GM19438 (cell line): Measurements from ENCODE around the gene OR6N1.

Experiments
- ATAC-seq: cut with Tn5 transposase; IDR thresholded peaks from one replicate; pipeline ENCODE4 v1.9.1; 2021; ENCODE audit warnings: low read depth; ENCODE audit not compliant: unreplicated experiment

Gene OR6N1, protein sequence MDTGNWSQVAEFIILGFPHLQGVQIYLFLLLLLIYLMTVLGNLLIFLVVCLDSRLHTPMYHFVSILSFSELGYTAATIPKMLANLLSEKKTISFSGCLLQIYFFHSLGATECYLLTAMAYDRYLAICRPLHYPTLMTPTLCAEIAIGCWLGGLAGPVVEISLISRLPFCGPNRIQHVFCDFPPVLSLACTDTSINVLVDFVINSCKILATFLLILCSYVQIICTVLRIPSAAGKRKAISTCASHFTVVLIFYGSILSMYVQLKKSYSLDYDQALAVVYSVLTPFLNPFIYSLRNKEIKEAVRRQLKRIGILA

DNA sequence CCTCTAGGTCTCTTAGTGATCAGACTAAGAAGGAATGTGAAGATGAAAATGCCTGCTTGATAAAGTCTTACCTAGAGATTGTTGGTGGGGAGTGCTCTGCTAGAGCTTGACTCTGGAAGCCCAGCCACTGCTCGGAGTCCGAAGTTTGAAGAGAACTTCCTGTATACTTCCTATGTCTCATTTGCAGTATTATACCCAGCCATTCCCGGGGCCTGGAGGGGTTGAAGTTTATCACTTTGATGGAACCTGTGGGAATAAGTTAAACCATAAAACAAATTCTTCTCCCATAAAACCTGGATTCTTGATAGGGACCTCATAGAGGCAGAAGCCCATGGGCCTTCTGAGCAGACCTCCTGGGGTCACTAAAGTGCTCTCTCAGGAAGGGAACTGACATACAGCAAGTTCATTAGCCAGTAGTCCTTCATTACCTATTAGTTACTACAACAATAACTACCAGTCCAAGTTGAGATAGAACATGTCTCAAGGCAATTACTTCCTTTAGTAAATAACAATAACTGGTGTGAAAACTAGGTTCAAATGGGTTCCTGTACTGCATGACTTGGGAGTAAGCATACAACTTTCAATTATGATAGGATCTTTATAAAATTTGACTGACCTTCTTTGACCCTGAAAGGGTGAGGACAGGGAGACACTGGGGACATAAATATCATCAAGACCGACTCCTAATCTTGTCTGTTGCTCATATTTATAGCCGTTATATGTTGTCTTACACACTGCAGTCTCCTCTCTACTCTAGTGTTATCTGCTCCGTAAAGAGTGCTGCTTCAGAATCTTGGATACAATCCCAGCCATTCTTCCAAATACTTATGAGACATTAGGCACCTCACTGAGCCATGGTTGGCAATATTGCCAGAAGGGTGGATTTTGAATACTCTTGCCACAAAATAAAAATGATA lies at the start of gene OR6N1:
TSS of gene OR6N1 (minus strand) at position 246 of the 917 bp plus-strand sequence. CDS start 5,513 bp downstream, outside the sequence.
- no peak for ATAC-seq

- ATAC-seq, result no peak
These were observed 49.7 kb upstream of the OR6N1 start for GRCh38 chr1:158821723-158822122.

- peak; percentile 72 for ATAC-seq
These were observed 47.8 kb upstream of the OR6N1 start for GRCh38 chr1:158819461-158820443.

GRCh38 chr1:158818975-158819431 lies 47.0 kb upstream of the OR6N1 start:
- ATAC-seq, result peak; percentile 16

GRCh38 chr1:158818560-158818959 lies 46.6 kb upstream of the OR6N1 start:
- ATAC-seq, result no peak

DNA sequence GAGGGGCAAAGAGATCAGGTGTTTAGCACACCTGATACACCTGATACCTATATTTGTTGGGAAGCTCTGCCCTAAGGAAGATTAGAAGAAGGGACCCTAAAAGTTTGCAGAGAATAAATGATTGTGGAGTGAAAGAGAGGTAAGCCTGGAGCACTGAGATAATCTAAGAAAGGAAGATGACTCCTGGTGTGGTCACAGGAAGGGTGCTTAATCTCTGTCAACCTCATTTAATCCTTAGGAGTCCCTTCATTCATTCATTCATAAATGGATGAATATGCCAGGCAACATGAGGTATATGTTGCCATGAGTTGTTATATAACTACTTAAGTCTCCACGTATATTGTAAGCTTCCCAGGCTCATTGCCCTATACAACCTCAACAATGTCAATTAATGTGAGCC lies 43.0 kb upstream of the OR6N1 start:
- no peak for ATAC-seq

DNA sequence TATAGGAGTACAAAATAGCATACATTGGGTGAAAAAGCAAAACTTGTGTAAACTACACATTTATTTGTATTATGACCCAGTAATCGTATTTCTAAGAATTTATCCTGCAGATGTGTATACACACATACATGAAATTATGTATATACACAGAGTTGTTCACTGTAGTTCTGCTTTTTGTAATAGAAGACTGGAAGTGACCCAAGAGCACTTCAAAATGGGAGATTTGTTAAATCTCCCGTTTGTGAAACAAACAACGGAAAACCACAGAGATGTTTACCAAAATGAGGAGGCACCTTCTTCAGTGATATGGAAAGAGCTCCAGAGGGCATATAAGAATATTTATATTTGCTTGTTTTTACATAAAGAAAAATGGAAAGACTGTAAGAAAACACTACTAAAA lies 41.2 kb upstream of the OR6N1 start:
- ATAC-seq, result no peak

DNA sequence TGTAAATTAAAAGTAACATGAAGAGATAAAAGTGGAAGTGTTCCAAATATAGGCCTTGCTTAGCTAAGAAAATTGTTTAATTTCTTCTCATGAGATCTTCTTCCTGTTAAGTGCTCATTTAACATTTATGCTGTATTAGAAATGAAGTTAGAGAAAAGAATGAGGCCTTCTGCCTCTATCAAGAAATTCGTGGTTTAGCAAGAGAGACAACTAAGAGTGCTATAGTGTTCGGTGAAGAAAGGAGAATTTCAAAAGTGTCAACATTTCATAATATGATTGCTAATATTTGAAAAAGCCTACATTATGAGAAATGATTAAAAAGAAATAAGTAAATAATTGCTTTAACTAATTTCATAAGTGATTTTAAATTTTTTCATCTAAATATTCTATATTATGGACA lies 40.3 kb upstream of the OR6N1 start:
- ATAC-seq, result no peak

- ATAC-seq, result no peak
These were observed 38.3 kb upstream of the OR6N1 start for GRCh38 chr1:158810311-158810710.

DNA sequence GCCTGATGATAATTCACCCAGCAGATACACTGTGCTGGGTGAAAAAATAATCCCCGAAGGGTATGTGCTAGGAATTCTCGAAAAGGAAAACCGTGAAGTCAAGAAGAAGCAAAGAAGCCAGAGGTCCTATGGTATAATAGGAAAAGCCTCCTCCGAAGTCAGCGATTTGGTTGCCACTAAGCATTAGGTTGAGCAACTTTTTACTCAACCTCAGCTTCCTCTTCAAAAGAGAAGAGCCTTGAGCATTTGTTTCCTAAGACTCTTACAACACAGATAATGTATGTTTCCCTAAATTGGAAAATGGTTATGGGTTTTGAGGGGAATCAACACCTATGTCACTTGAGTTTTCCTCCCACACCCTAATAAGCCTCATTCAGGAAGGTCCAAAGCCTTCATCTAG lies 37.9 kb upstream of the OR6N1 start:
- no peak for ATAC-seq

GRCh38 chr1:158809256-158809655 lies 37.3 kb upstream of the OR6N1 start:
- ATAC-seq, result no peak

- no peak for ATAC-seq
These were observed 35.0 kb upstream of the OR6N1 start for GRCh38 chr1:158806916-158807536.

- no peak for ATAC-seq
These were observed 31.7 kb upstream of the OR6N1 start for GRCh38 chr1:158803678-158804077.

DNA sequence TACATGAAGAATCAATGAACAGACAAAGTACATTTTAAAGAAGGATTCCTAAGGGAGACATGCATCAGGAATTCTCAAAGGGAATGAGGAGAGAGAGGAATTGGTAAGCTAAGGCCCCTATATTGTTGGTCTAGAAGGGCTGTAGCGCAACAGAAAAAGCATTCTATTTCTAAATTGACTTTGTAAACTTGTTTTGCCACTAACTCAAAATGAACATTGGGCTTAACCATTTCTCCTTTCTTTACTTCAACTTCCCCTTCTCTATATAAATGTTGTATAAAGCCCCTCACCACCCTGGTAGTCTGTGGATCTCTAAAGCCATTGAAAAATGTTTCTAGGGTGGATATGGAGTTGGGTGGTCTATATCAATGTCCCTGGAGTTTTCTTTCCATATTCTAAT lies 29.4 kb upstream of the OR6N1 start:
- no peak for ATAC-seq

- ATAC-seq, result no peak
These were observed 28.5 kb upstream of the OR6N1 start for GRCh38 chr1:158800526-158800925.

DNA sequence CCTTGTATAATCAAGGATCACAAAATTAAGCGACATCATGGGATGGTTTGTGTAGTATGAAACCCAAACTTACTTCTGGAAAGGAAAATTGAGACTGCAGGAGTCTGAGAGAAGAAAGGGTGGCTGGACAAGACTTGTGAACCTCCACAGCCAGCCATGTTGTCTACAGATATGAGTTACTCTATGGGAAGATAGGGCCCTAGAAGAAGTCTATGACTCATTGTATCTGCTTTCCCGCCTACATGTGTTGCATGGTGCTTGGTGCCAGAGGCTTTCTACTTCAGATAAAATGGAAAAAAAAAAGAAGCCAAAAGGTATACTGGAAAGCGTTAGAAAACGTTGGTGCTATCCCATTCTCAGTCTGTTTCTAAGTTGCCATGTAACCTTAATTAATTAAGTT lies 27.7 kb upstream of the OR6N1 start:
- no peak for ATAC-seq

GRCh38 chr1:158798531-158798930 lies 26.5 kb upstream of the OR6N1 start:
- ATAC-seq, result no peak

GRCh38 chr1:158794247-158794646 lies 22.3 kb upstream of the OR6N1 start:
- no peak for ATAC-seq

DNA sequence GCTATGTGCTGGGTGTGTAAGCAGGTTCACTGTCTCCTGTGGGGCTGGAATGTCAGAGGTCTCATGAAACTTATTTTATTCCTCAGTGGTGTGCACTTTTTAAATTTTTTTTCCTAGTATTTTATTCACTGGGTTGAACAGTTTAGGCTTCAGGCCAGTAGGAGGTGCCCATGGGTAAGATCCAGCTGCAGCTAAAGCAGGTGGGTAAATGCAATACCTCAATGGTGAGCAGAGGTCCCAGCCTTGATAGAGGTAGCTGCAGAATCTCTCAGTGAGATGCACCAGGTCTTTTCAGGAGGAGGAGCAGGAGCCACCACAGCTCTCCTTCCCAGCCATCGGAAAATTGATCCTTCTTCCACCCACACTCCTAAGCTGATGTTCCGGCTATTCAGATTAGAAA lies 21.6 kb upstream of the OR6N1 start:
- ATAC-seq, result no peak

- ATAC-seq, result no peak
These were observed 9.1 kb upstream of the OR6N1 start, which contains the start of gene OR6N2 for GRCh38 chr1:158781104-158781503. TSS of gene OR6N2 (minus strand) at chr1:158781204. CDS start at chr1:158777635, 3,569 bp downstream.
